Stomach (tissue), 4 donors: ENCODE measurements around the gene NRCAM.

Experiments used
- CTCF ChIP-seq, 7 experiments: fragments of 450-650 bp in 4 of 7; fragments of 200-600 bp in 3 of 7; sonication (generic) in 3 of 7; IDR thresholded peaks; one replicate each; pipeline ENCODE4 v1.5.1; 2016 to 2019; ENCODE audit warnings: antibody characterized with exemption in 7 of 7, control low read depth in 2 of 7, mild to moderate bottlenecking in 1 of 7
- POLR2A ChIP-seq, 4 donors: fragments of 450-650 bp; IDR thresholded peaks; one replicate each; pipeline ENCODE4 v1.6.1; 2016; ENCODE audit warnings: antibody characterized with exemption in 4 of 4, control low read depth in 2 of 4, mild to moderate bottlenecking in 1 of 4, moderate library complexity in 1 of 4

GRCh38 chr7:108226816-108227299 is 229.4 kb downstream of the NRCAM start:
- TF ChIP-seq CTCF (IDR thresholded peaks at IDR 0.05) (no peak), POLR2A (IDR thresholded peaks at IDR 0.05) (no peak)
